HCT116 (cell line): ENCODE results near the gene SNX1. TPM values are rescaled to one million over a fixed set of nuclear protein-coding genes. Genes with fewer than 3 reads are reported as not detected.

Source experiments
- ATAC-seq: fragments of 200-7000 bp; cut with Tn5 transposase; 2 replicates; pipeline ENCODE4 v1.9.1; 2020; ENCODE audit warnings: mild to moderate bottlenecking, moderate library complexity
- BruUV-seq: library from RNA; stranded (reverse); fragments of 400-500 nt; replicated peaks from 2 replicates; lab custom pipeline; 2021; lab: Mats Ljungman, UMichigan
- CTCF ChIA-PET: fragments of 300-600 bp; sonication (Branson Sonifier 250); formaldehyde crosslinking; loops from one replicate; lab custom pipeline; 2021; ENCODE audit warnings: antibody characterized with exemption; lab: Charles Lee
- POLR2A ChIA-PET: fragments of 300-600, 350-600 bp; sonication (Branson Sonifier 250); formaldehyde crosslinking; loops from one replicate; lab custom pipeline; 2021; ENCODE audit warnings: antibody characterized with exemption; lab: Charles Lee
- RAD21 ChIA-PET, 2 experiments: fragments of 300-600 bp; sonication (Branson Sonifier 250); formaldehyde crosslinking; loops; one replicate each; lab custom pipeline; 2023; ENCODE audit warnings: low total read pairs in 2 of 2; ENCODE audit not compliant: uncharacterized antibody in 2 of 2, unreplicated experiment in 2 of 2, low non-redundant PET in 1 of 2; lab: Charles Lee
- DNase-seq: peaks from one replicate; pipeline ENCODE4 v3.0.0-alpha.2; 2010; ENCODE audit warnings: low read depth, low spot score
- H2AFZ ChIP-seq: fragments of 200-600 bp; shearing (Covaris generic), sonication (generic); 2 replicates; pipeline ENCODE4 v1.6.1; 2017; ENCODE audit warnings: low read depth, mixed run types, mixed read lengths, antibody characterized with exemption, low read length; ENCODE audit not compliant: poor library complexity, severe bottlenecking
- H3K27ac ChIP-seq: 2 replicates; pipeline ENCODE4 v1.5.1; 2012; ENCODE audit warnings: low read depth, low read length
- H3K27me3 ChIP-seq: fragments of 200-600 bp; sonication (generic); 2 replicates; pipeline ENCODE4 v1.6.1; 2016; ENCODE audit warnings: mixed run types, low read length, mixed read lengths; ENCODE audit not compliant: insufficient read depth
- H3K36me3 ChIP-seq, 2 experiments: fragments of 200-500 bp in 1 of 2; fragments of 200-600 bp in 1 of 2; sonication (Bioruptor generic) in 1 of 2; sonication (generic) in 1 of 2; 2 replicates each; pipeline versions ENCODE4 v1.5.1 to v1.6.1; 2014 to 2016; ENCODE audit warnings: low read length in 2 of 2, inconsistent platforms in 1 of 2, mixed read lengths in 1 of 2, mixed run types in 1 of 2; ENCODE audit not compliant: insufficient read depth in 2 of 2, control insufficient read depth in 1 of 2
- H3K4me1 ChIP-seq, 2 experiments: fragments of 200-600 bp in 1 of 2; sonication (generic) in 1 of 2; 2 replicates each; pipeline versions ENCODE4 v1.5.1 to v1.6.1; 2012 to 2017; ENCODE audit warnings: low read length in 2 of 2, inconsistent platforms in 1 of 2, mild to moderate bottlenecking in 1 of 2, mixed read lengths in 1 of 2, mixed run types in 1 of 2, moderate library complexity in 1 of 2; ENCODE audit not compliant: insufficient read depth in 2 of 2, control insufficient read depth in 1 of 2
- H3K4me2 ChIP-seq: fragments of 200-600 bp; sonication (generic); 2 replicates; pipeline ENCODE4 v1.6.1; 2017; ENCODE audit warnings: mixed run types, low read length, mixed read lengths
- H3K4me3 ChIP-seq, 2 experiments: fragments of 200-600 bp in 1 of 2; sonication (generic) in 1 of 2; replicated peaks in 1 of 2; 2 replicates each; pipeline ENCODE4 v1.5.1; 2011 to 2016; ENCODE audit warnings: low read length in 2 of 2, control low read depth in 1 of 2, low read depth in 1 of 2, mild to moderate bottlenecking in 1 of 2, mixed read lengths in 1 of 2, mixed run types in 1 of 2
- H3K79me2 ChIP-seq: fragments of 200-600 bp; sonication (generic); 2 replicates; pipeline ENCODE4 v1.6.1; 2017; ENCODE audit warnings: mild to moderate bottlenecking, mixed run types, low read length, moderate library complexity, mixed read lengths; ENCODE audit not compliant: insufficient read depth
- H3K9ac ChIP-seq: fragments of 200-600 bp; sonication (generic); 2 replicates; pipeline ENCODE4 v1.6.1; 2016; ENCODE audit warnings: low read length, mixed read lengths
- H3K9me2 ChIP-seq: fragments of 200-600 bp; sonication (generic), shearing (Covaris generic); 2 replicates; pipeline ENCODE4 v1.6.1; 2017; ENCODE audit warnings: mixed run types, mild to moderate bottlenecking, moderate library complexity; ENCODE audit not compliant: insufficient read depth
- H3K9me3 ChIP-seq, 2 experiments: fragments of 200-500 bp in 1 of 2; fragments of 200-600 bp in 1 of 2; sonication (Bioruptor generic) in 1 of 2; sonication (generic) in 1 of 2; 2 replicates each; pipeline ENCODE4 v1.6.1; 2014 to 2017; ENCODE audit warnings: low read length in 2 of 2, mixed read lengths in 2 of 2, inconsistent platforms in 1 of 2, low read depth in 1 of 2, mild to moderate bottlenecking in 1 of 2, mixed run types in 1 of 2, moderate library complexity in 1 of 2; ENCODE audit not compliant: control insufficient read depth in 1 of 2, insufficient read depth in 1 of 2
- H4K20me1 ChIP-seq: fragments of 200-600 bp; sonication (generic), shearing (Covaris generic); 2 replicates; pipeline ENCODE4 v1.6.1; 2017; ENCODE audit warnings: mixed run types, mild to moderate bottlenecking, moderate library complexity; ENCODE audit not compliant: insufficient read depth
- ATF3 ChIP-seq: IDR thresholded peaks from 2 replicates; pipeline ENCODE4 v1.6.1; 2012
- CBX3 ChIP-seq: IDR thresholded peaks from 2 replicates; pipeline ENCODE4 v1.6.1; 2012; ENCODE audit warnings: low read depth
- CEBPB ChIP-seq: IDR thresholded peaks from 2 replicates; pipeline ENCODE4 v1.6.1; 2012; ENCODE audit warnings: low read depth
- EZH2 ChIP-seq: fragments of 200-600 bp; sonication (generic); IDR thresholded peaks from 2 replicates; pipeline ENCODE4 v1.6.1; 2017; ENCODE audit warnings: antibody characterized with exemption, mixed run types
- EZH2phosphoT487 ChIP-seq: fragments of 200-600 bp; IDR thresholded peaks from 2 replicates; pipeline ENCODE4 v1.6.1; 2018; ENCODE audit warnings: antibody characterized with exemption, borderline replicate concordance
- JUND ChIP-seq: IDR thresholded peaks from 2 replicates; pipeline ENCODE4 v1.6.1; 2012
- POLR2A ChIP-seq: IDR thresholded peaks from 2 replicates; pipeline ENCODE4 v1.7.0; 2011; ENCODE audit warnings: borderline replicate concordance; ENCODE audit not compliant: insufficient read depth, insufficient read length; ENCODE audit errors: extremely low read depth
- POLR2AphosphoS5 ChIP-seq: IDR thresholded peaks from 2 replicates; pipeline ENCODE4 v1.6.1; 2011; ENCODE audit warnings: mild to moderate bottlenecking, low read depth, low read length, moderate library complexity
- RAD21 ChIP-seq: IDR thresholded peaks from 2 replicates; pipeline ENCODE4 v1.6.1; 2012; ENCODE audit warnings: low read depth, mild to moderate bottlenecking
- TCF7L2 ChIP-seq: IDR thresholded peaks from 2 replicates; pipeline ENCODE4 v1.7.0; 2011; ENCODE audit warnings: borderline replicate concordance, inconsistent platforms; ENCODE audit not compliant: insufficient read depth, insufficient read length; ENCODE audit errors: extremely low read depth
- ZFX ChIP-seq: fragments of 450-650 bp; IDR thresholded peaks from 2 replicates; pipeline ENCODE4 v1.6.1; 2017
- ZNF274 ChIP-seq: fragments of 200-500 bp; sonication (Bioruptor generic); IDR thresholded peaks from 2 replicates; pipeline ENCODE4 v1.6.1; 2014; ENCODE audit warnings: mild to moderate bottlenecking, low read depth, low read length, inconsistent platforms
- intact Hi-C: fragments of 100-400 bp; cut with micrococcal nuclease; formaldehyde crosslinking; loops from 2 replicates; pipeline ENCODE4 v1.10.0; 2022
- total RNA-seq: library from RNA; stranded (reverse); gene quantifications from one replicate; pipeline ENCODE4 v1.2.1, GENCODE V29; 2021; ENCODE audit not compliant: unreplicated experiment
- TF ChIP-seq, protein P1 (sequence below), 3 experiments: fragments of 200-600 bp in 1 of 3; sonication (generic) in 1 of 3; IDR thresholded peaks in 2 of 3; conservative IDR thresholded peaks in 1 of 3; 2 replicates each; pipeline ENCODE4 v1.5.1; 2012 to 2017; ENCODE audit warnings: low read depth in 2 of 3, low read length in 2 of 3, antibody characterized with exemption in 1 of 3, borderline replicate concordance in 1 of 3, control low read depth in 1 of 3, mild to moderate bottlenecking in 1 of 3, mixed read lengths in 1 of 3, mixed run types in 1 of 3, moderate library complexity in 1 of 3; ENCODE audit not compliant: insufficient read depth in 1 of 3
- TF ChIP-seq, protein P2 (sequence below): IDR thresholded peaks from 2 replicates; pipeline ENCODE4 v1.6.1; 2012

SNX1 gene
- total RNA-seq, 1 experiment from 2014 or later = 91.9 TPM

DNA sequence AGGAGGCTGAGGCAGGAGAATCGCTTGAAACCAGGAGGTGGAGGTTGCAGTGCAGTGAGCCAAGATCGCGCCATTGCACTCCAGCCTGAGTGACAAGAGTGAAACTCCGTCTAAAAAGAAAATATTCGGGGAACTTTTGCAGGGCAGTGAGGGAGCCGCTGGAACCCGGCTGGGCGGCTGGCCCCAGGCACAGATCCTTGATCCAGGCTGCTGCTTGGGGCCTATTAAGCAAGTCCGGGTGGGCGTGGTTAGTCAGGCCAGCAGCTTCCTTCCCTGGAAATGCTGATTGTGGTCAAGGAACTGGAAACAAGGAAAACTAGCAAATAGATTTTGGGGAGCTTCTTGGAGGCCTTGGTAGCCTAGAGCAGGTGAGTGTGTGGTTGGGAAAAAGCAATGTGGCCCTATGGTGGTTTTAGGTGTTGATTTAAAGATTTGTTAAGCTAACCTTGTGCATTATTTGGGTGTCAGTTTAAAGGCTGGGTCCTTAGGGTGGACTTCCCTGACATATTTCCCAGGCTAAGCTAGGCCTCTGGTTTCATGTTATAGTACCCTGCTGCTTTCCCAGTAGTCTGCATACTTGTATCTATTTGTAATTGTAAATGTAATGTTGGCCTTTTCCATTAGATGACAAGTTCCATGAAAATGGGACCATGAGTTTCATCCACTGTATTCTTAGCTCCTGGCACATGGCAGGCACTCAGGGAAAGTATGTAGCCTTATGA is 38.0 kb downstream of the SNX1 start:
- no peak overlapping the region for H3K4me3 ChIP-seq
- RAD21 ChIA-PET = no interaction called here
- DNase-seq = no peak
- ATAC-seq = no peak
- no peaks in the 10 kb centered on the region for H3K27me3 ChIP-seq
- POLR2A ChIA-PET = no interaction called here
- no peaks in the 10 kb centered on the region for H3K79me2 ChIP-seq
- CTCF ChIA-PET = interaction anchor here (0.6 to 1.2 kb wide), 2 partner anchors 20 to 517 kb away, joined by 3 to 4 read pairs; no protein-coding TSS in a partner anchor
- no peaks in the 10 kb centered on the region for H3K9me3 ChIP-seq
- no peaks in the 10 kb centered on the region for H4K20me1 ChIP-seq
- TF ChIP-seq EZH2phosphoT487 = no peak
- TF ChIP-seq ZFX = no peak
- no peak for TF ChIP-seq ATF3
- TF ChIP-seq ZNF274 = no peak
- TF ChIP-seq CBX3 = no peak
- TF ChIP-seq POLR2A = no peak
- no peak for TF ChIP-seq CEBPB
- no peak for TF ChIP-seq POLR2AphosphoS5
- TF ChIP-seq RAD21 = no peak
- no peak for TF ChIP-seq TCF7L2
- TF ChIP-seq EZH2 = no peak
- TF ChIP-seq JUND = no peak
- TF ChIP-seq, protein P1, sequence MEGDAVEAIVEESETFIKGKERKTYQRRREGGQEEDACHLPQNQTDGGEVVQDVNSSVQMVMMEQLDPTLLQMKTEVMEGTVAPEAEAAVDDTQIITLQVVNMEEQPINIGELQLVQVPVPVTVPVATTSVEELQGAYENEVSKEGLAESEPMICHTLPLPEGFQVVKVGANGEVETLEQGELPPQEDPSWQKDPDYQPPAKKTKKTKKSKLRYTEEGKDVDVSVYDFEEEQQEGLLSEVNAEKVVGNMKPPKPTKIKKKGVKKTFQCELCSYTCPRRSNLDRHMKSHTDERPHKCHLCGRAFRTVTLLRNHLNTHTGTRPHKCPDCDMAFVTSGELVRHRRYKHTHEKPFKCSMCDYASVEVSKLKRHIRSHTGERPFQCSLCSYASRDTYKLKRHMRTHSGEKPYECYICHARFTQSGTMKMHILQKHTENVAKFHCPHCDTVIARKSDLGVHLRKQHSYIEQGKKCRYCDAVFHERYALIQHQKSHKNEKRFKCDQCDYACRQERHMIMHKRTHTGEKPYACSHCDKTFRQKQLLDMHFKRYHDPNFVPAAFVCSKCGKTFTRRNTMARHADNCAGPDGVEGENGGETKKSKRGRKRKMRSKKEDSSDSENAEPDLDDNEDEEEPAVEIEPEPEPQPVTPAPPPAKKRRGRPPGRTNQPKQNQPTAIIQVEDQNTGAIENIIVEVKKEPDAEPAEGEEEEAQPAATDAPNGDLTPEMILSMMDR (IDR thresholded peaks at IDR 0.05 in 2 of 3, conservative IDR thresholded peaks at IDR 0.05 in 1 of 3; ENCODE audit: borderline replicate concordance in 1 of 3, insufficient read depth in 1 of 3, low read depth in 2 of 3, low read length in 2 of 3) = no peak
- TF ChIP-seq, protein P2, sequence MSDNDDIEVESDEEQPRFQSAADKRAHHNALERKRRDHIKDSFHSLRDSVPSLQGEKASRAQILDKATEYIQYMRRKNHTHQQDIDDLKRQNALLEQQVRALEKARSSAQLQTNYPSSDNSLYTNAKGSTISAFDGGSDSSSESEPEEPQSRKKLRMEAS = no peak
- no peak overlapping the region for H3K9ac ChIP-seq
- H2AFZ ChIP-seq = no peak overlapping the region
- no peak overlapping the region for H3K4me2 ChIP-seq
- intact Hi-C loops = no loop called here
- H3K9me2 ChIP-seq = no peaks in the 10 kb centered on the region
- peaks cover 49 to 61% of the 10 kb centered on the region in 2 experiments for H3K36me3 ChIP-seq
- H3K27ac ChIP-seq = no peak overlapping the region
- no peaks in the 10 kb centered on the region for H3K4me1 ChIP-seq
- no TSS peak for BruUV-seq
